GM15510 (cell line): ENCODE data around the gene TP53I11.

Experiments
- POLR2A ChIP-seq: IDR thresholded peaks from 3 replicates; pipeline ENCODE4 v1.6.1; 2011; ENCODE audit warnings: borderline replicate concordance; ENCODE audit not compliant: insufficient read length; ENCODE audit errors: extremely low read depth

Gene TP53I11, protein sequence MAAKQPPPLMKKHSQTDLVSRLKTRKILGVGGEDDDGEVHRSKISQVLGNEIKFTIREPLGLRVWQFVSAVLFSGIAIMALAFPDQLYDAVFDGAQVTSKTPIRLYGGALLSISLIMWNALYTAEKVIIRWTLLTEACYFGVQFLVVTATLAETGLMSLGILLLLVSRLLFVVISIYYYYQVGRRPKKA

GRCh38 chr11:44950625-44951476 is at the start of gene TP53I11:
Gene TP53I11, minus strand, starts transcription at chr11:44950883. Its CDS starts 12,548 bp downstream, at chr11:44938335.
- TF ChIP-seq POLR2A = no peak

DNA sequence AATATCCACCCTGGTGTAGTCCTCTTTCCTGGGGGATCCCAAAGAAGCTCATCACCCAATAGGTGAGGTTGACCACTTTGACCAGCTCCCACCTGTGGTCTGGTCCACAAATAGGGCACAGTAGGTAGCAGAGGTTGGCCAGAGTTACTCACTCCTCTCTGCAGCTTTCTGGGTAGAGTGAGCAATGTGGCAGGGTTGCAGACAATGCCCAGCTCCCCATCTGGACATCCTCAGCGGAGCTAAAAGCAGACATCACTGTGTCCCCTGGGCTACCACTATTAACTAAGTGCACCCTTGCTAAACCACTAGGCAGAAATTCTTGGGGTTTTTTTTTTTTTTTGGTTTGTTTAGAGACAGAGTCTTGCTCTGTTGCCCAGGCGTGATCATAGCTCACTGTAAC is 48.4 kb upstream of the TP53I11 start:
- no peak for TF ChIP-seq POLR2A

DNA sequence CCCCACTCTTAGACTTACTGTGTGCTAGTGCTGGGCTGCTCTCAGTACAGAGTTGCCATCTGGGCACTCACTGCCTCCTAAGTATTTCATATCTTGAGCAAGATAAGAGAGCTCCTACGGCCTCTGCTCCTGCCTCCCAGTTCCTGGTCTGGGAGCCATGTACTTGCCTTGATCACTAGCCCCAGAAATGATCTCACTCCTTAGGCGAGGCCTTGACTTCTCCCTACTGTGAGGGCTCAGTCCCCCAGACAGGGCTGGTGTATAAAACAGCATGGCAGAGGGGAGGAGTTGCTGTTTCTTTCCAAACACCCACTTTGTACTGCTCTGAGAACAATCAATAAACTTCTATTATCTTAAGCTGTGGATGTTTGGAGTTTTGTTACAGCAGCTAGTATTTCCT is 47.4 kb upstream of the TP53I11 start:
- no peak for TF ChIP-seq POLR2A

DNA sequence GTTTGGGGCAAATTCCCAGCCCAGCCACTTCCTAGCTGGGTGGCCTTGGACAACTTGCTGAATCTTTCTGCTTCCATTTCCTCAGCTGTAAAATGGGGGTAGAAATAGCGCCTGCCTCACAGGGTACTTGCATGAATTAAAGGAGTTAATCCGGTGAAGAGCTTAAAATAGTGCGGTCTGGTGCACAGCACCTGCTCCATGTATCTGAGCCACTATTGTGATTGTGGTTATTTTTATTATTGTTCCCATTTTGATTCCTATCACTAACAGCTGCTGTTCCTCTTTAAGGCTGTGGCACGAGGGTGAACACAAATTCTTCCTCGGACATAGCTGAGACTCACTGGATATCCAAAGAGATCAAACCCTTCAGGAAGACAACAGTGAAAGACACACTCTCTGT is 46.9 kb upstream of the TP53I11 start:
- TF ChIP-seq POLR2A = no peak

DNA sequence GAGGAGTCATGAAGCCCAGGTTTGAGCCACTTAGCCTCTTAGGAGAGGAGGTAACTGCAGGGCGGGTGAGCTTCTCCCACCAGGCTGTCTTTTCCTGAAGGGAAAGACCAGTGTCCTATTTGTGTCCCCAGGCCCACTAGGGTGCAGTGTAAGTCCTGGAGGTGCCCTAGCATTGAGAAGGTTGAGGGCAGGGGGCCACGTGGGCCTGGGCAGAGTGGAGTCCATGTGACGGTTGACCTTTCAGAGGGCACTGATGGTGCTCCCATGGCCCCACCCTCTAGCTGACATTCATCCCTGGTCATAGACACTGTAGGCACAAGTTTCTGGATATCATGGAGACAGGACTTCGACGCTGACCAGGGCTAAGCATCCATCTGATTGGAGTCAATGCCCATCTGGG is 44.1 kb upstream of the TP53I11 start:
- no peak for TF ChIP-seq POLR2A

DNA sequence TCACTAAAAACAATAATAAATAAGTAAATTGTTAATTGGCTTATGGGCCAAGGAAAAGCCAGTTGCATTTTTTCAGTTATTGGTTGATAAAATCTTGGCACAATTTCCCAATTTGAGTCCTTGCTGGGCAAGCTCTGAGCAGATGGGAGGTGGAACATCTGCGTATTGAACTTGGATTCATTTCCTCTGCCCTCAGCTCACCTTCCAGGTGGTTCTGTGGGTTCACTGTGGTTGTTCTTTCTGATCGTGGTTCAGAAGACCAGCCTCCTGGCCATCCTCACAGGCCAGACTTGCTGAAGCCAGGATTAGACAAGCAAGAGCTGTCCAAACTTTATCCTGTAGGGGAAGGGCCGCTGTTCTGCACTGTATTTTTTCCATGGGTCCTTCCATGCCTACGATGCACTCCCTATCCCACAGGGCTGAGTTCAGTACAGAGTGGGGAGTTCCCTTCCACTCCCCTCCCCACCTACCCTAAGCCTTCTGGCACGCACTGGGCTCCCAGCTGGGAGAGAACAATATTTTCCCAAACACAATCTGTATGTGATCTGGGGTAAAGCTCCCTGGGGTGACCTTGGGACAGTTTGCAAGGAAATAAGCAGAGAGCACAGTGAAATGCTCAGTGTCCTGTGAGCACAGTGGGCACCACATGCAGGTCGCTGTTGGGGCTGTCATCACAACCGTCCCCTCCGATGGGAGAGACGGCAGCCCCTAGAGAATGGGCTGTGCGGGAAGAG is 43.5 kb upstream of the TP53I11 start:
- TF ChIP-seq POLR2A = no peak

DNA sequence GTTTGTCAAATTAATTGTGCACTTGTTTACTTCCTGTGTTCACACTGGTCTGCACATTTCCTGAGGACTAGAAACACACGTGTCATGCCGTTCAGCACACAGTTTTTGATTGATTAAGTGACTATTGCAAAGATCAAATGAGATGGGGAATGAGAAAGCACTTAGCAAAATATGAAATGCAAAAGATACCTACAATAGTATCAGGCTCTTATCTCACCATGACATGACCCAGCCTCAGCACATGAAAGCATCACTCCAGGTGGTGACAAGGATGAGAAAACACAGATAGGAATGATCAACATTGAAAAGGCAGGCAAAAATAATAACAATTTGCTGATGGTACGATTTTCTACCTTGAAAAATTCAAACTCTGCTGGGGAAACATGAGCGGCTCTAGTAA is 42.1 kb upstream of the TP53I11 start:
- no peak for TF ChIP-seq POLR2A

- no peak for TF ChIP-seq POLR2A
Observed at GRCh38 chr11:44992181-44992582, 41.5 kb upstream of the TP53I11 start.

DNA sequence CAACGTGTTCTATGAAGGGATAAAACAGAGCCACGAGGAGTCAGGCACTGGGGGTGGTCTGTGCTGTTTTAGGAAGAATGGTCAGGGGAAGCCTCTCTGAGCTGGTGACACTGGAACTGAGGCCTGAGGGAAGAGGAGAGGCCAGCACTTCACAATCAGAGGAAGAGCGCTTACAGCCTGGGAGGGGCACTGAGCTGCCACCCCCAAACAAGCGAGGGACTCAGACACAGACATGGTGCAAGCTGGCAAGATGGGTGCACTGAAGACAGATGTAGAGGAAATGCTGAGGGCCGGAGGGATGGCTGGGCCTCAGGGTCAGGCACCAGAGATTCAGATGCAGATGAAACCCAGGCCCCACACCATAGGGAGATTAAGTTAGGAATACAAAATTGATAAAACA is 40.0 kb upstream of the TP53I11 start:
- TF ChIP-seq POLR2A = no peak

DNA sequence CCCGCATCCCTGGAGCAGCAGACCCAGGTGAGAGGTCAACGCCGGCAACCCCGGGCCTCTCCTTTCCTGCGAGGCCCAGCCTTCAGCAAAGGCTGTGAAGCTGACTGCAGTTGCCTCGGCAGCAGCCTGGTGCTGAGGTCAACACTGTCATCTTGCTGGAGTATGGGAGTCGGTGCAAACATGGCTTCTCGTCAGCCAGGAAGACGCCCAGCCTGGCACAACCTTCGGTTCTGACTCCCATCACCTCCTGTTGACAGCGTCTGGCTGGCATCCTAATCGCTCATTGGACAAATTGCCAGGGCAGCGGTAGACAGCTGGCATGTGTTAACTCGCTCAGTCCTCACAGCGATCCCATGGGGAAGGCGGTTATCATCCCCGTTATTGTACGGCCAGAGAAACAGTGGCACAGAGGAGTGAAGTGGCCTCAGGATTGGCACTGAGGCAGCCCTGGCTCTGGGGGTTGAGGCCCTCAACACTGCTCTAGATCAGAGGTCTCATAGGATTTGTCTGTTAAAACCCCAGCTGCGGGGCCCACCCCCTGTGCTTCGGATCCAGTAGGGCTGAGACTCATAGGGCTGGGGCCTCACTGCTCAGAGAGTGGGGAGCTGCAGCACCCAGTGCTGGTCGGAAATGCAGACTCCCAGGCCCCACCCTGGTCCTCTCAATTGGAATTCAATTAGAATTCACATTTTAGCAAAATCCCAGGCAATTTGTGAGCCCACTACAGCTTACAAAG is 39.3 kb upstream of the TP53I11 start:
- no peak for TF ChIP-seq POLR2A

- TF ChIP-seq POLR2A = no peak
Observed at GRCh38 chr11:44988981-44989635, 38.4 kb upstream of the TP53I11 start.

DNA sequence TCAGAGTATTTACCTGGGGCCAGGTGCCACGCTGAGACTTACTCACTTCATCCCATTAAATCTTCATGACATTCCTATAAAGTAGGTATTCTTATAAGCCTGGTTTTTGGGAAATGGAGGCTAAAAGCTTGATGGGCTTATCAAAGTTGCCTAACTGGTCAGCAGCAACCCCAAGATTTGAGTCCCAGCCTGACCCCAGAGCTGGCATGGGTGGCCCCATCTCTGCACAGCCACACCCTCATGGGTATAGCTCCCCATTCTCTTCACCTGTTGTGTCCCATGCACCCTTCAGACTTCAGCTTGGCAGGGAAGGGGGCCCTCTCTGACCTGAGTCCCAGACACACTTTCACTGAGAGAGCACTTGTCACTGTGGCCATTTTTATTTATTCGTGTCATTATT is 37.4 kb upstream of the TP53I11 start:
- no peak for TF ChIP-seq POLR2A

DNA sequence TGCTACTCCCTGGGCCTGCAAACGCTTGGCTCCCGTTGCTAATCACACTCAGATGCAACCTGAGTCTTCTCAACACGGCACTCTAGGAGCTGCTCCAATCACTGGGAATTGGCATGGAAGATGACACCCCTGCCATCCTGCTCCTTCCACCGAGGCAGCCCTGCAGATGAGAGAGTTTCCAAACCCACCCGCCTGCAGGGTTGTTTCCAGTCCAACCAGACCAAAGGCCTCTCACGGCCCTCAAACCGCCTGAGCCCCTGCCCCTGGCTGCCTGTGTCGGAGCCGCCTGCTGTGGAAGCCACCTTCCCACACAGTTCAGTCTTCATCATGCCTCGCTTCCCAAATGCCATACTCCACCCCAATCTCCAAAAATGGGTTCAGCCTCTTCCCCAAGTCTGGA is 36.8 kb upstream of the TP53I11 start:
- TF ChIP-seq POLR2A = no peak

DNA sequence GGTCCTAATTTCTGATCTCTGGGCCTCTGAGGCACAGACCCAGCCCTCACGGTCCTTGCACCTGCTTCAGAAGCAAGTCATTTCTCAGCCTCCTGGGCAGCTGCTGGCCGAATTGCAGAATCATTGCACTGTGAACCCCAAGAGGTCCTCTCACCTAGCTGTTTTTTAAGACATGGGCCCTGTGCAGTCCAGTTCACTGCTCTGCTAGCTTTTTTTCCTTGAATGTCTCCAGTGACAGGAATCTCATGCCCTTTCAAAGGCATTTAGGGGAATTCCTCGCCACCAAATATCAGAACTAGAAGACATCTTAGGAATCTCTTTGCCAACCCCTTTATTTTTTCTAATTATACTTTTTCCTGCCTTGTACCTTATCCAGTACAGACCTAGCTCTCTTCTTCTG is 35.6 kb upstream of the TP53I11 start:
- no peak for TF ChIP-seq POLR2A

- no peak for TF ChIP-seq POLR2A
Observed at GRCh38 chr11:44985721-44986120, 35.0 kb upstream of the TP53I11 start.

- no peak for TF ChIP-seq POLR2A
Observed at GRCh38 chr11:44983786-44984185, 33.1 kb upstream of the TP53I11 start.
